ENCODE measurements around the gene PAFAH1B1.

Gene PAFAH1B1

GRCh38 chr17:2703181-2703580 lies 109.7 kb downstream of the PAFAH1B1 start:
- peaks cover 88% of the 10 kb centered on the region for H3K36me3 ChIP-seq (ENCODE audit: control insufficient read depth, low read length)
- H3K79me2 ChIP-seq (ENCODE audit: control insufficient read depth, low read length), result peaks cover 55% of the 10 kb centered on the region
- H3K9me2 ChIP-seq (replicated peaks; ENCODE audit: control insufficient read depth, low read length), result no peaks in the 10 kb centered on the region
- no peak overlapping the region for H3K4me2 ChIP-seq (ENCODE audit: low read length)
- H4K20me1 ChIP-seq (ENCODE audit: control insufficient read depth, insufficient read depth, low read depth, low read length), result peaks cover 21% of the 10 kb centered on the region
- TF ChIP-seq CTCF (IDR thresholded peaks at IDR 0.05; ENCODE audit: low read depth, low read length, poor library complexity, severe bottlenecking) (no peak), EZH2phosphoT487 (IDR thresholded peaks at IDR 0.05; ENCODE audit: borderline replicate concordance, low read length) (no peak)
- no peaks in the 10 kb centered on the region for H3F3A ChIP-seq (ENCODE audit: control insufficient read depth, insufficient read depth)
- no peaks in the 10 kb centered on the region for H3K9me3 ChIP-seq (ENCODE audit: control insufficient read depth, insufficient read depth, low read length)
- no peaks in the 10 kb centered on the region for H3K27me3 ChIP-seq (ENCODE audit: control insufficient read depth, low read length)
- no peak overlapping the region for H3K4me3 ChIP-seq (ENCODE audit: low read length)
- peaks cover 2% of the 10 kb centered on the region for H3K4me1 ChIP-seq (ENCODE audit: control insufficient read depth, low read length)
- no peak overlapping the region for H3K27ac ChIP-seq (ENCODE audit: low read depth, low read length)

GRCh38 chr17:2703606-2704005 lies 110.2 kb downstream of the PAFAH1B1 start:
- no peaks in the 10 kb centered on the region for H3F3A ChIP-seq (ENCODE audit: control insufficient read depth, insufficient read depth)
- H3K4me2 ChIP-seq (ENCODE audit: low read length), result no peak overlapping the region
- peaks cover 88% of the 10 kb centered on the region for H3K36me3 ChIP-seq (ENCODE audit: control insufficient read depth, low read length)
- no peaks in the 10 kb centered on the region for H3K27me3 ChIP-seq (ENCODE audit: control insufficient read depth, low read length)
- H4K20me1 ChIP-seq (ENCODE audit: control insufficient read depth, insufficient read depth, low read depth, low read length), result peaks cover 21% of the 10 kb centered on the region
- H3K9me3 ChIP-seq (ENCODE audit: control insufficient read depth, insufficient read depth, low read length), result no peaks in the 10 kb centered on the region
- peaks cover 6% of the 10 kb centered on the region for H3K4me1 ChIP-seq (ENCODE audit: control insufficient read depth, low read length)
- TF ChIP-seq CTCF (IDR thresholded peaks at IDR 0.05; ENCODE audit: low read depth, low read length, poor library complexity, severe bottlenecking) (no peak), EZH2phosphoT487 (IDR thresholded peaks at IDR 0.05; ENCODE audit: borderline replicate concordance, low read length) (no peak)
- H3K79me2 ChIP-seq (ENCODE audit: control insufficient read depth, low read length), result peaks cover 55% of the 10 kb centered on the region
- H3K4me3 ChIP-seq (ENCODE audit: low read length), result no peak overlapping the region
- no peak overlapping the region for H3K27ac ChIP-seq (ENCODE audit: low read depth, low read length)
- no peaks in the 10 kb centered on the region for H3K9me2 ChIP-seq (replicated peaks; ENCODE audit: control insufficient read depth, low read length)

- Histone ChIP-seq H3K79me2 (ENCODE audit: control insufficient read depth, low read length) (peaks cover 61% of the 10 kb centered on the region), H3K4me3 (ENCODE audit: low read length) (no peak overlapping the region), H3K4me2 (ENCODE audit: low read length) (no peak overlapping the region), H3K27me3 (ENCODE audit: control insufficient read depth, low read length) (no peaks in the 10 kb centered on the region), H3K9me3 (ENCODE audit: control insufficient read depth, insufficient read depth, low read length) (no peaks in the 10 kb centered on the region), H3K27ac (ENCODE audit: low read depth, low read length) (no peak overlapping the region), H3K36me3 (ENCODE audit: control insufficient read depth, low read length) (peaks cover 85% of the 10 kb centered on the region), H3K9me2 (replicated peaks; ENCODE audit: control insufficient read depth, low read length) (no peaks in the 10 kb centered on the region), H3K4me1 (ENCODE audit: control insufficient read depth, low read length) (peaks cover 13% of the 10 kb centered on the region), H3F3A (ENCODE audit: control insufficient read depth, insufficient read depth) (no peaks in the 10 kb centered on the region), H4K20me1 (ENCODE audit: control insufficient read depth, insufficient read depth, low read depth, low read length) (peaks cover 21% of the 10 kb centered on the region)
- TF ChIP-seq EZH2phosphoT487 (IDR thresholded peaks at IDR 0.05; ENCODE audit: borderline replicate concordance, low read length) (no peak), CTCF (IDR thresholded peaks at IDR 0.05; ENCODE audit: low read depth, low read length, poor library complexity, severe bottlenecking) (no peak)
Observed at GRCh38 chr17:2704031-2704889, 110.8 kb downstream of the PAFAH1B1 start.

Data from DOHH2 (cell line).